Posterior vena cava (tissue), 2 donors: ENCODE results near the gene FBXO41. TPM values are rescaled to one million over a fixed set of nuclear protein-coding genes. Genes with fewer than 3 reads are reported as not detected.

Experiments
- DNase-seq: peaks from one replicate; pipeline ENCODE4 v3.0.0-alpha.2; 2020; ENCODE audit warnings: low spot score
- intact Hi-C, 2 donors: fragments of 100-400 bp; cut with DNase I; formaldehyde crosslinking; loops; one replicate each; pipeline versions ENCODE4 v1.14.1 to v1.14.2; 2022 to 2023
- long read RNA-seq, 2 donors: library from polyadenylated mRNA; unstranded; transcript quantifications; one replicate each; pipeline ENCODE4 v2.0.0, GENCODE V29; 2020 to 2021
- total RNA-seq, 2 donors: library from RNA; stranded (reverse); fragmentation: NEBNext Ultra II Directional; extraction: Animal tissue kit (Norgen Biotek cat#: 25700); gene quantifications; one replicate each; pipeline ENCODE4 v1.2.1, GENCODE V29; 2021
- donor health status: DM: yes; HTN: yes; CAD: no.
- donor health status: DM: yes; HTN: yes; CAD: no.

FBXO41 gene, protein sequence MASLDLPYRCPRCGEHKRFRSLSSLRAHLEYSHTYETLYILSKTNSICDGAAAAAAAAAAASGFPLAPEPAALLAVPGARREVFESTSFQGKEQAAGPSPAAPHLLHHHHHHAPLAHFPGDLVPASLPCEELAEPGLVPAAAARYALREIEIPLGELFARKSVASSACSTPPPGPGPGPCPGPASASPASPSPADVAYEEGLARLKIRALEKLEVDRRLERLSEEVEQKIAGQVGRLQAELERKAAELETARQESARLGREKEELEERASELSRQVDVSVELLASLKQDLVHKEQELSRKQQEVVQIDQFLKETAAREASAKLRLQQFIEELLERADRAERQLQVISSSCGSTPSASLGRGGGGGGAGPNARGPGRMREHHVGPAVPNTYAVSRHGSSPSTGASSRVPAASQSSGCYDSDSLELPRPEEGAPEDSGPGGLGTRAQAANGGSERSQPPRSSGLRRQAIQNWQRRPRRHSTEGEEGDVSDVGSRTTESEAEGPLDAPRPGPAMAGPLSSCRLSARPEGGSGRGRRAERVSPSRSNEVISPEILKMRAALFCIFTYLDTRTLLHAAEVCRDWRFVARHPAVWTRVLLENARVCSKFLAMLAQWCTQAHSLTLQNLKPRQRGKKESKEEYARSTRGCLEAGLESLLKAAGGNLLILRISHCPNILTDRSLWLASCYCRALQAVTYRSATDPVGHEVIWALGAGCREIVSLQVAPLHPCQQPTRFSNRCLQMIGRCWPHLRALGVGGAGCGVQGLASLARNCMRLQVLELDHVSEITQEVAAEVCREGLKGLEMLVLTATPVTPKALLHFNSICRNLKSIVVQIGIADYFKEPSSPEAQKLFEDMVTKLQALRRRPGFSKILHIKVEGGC
- total RNA-seq = 1 to 10 TPM; 1.4 to 1.8 TPM
- long read RNA-seq, donor 1, partial matches to known transcripts = 0 of 1 reads
- long read RNA-seq, donor 1, other reads (novel, unspliced or antisense) = 1 of 1 reads
- long read RNA-seq, donor 2, partial matches to known transcripts = 1 of 1 reads
- long read RNA-seq, donor 2, other reads (novel, unspliced or antisense) = 0 of 1 reads

DNA sequence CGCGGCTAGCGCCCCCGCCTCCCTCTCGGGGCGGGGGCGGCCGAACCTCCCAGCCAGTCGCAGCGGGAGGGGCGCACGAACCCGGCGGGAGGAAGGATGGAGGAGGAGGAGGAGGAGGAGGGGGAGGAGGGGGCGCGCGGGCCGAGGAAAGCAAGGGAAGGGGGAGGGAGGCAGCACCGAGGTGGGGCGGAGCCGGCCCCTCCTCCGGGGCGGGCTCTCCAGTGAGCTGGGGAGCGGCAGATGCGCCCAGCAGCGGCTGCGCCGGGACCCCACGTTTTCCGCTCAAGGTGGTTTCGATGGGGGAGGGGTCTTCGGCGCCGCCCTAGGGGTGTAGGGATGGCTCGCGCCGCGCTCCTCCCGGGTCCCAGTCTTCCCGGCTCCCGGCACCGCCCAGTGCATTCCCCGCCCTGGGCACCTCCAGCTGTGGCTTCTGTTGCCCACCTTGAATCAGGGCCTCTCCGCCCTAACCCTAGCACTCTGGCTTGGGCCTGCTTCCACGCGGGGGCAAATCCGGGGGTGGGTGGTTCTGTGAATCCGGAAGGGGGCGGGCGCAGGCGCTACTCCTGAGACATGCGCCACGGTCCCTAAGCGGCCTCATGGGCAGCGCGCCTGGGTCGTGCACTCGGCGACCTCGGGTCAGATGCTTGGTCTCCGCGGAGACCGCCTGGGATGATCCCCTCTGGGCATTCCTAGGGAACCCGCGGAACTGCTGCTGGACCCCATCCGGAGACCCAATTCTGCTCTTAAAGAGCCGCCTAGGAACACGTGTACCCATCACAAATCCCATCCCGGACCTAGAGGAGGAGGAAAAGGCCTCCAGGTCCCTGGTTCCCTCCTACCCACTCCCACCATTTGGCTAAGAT, at the start of gene FBXO41:
TSS of gene FBXO41 (minus strand) at position 183 of the 863 bp plus-strand sequence. CDS start 14,848 bp downstream, outside the sequence.
- intact Hi-C loops = no loop called here
- DNase-seq = no peak

DNA sequence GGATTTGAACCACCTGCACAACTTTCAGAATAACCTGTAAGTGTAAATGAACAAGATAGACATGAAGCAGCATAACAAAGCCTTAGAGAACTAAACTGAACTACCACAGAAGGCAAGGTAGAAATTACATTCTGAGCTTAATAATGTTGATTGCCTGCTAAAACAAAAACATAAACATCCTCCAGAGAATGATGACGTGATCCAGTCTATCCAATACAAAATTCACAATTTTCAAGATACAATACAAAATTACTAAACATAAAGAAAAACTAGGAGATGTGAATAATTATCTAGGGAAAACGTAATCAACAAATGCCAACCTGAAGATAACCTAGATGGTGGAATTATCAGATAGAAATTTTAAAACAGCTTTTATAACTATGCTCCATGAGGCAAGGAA, 49.8 kb upstream of the FBXO41 start:
- no peak for DNase-seq
- intact Hi-C loops = no loop called here

DNA sequence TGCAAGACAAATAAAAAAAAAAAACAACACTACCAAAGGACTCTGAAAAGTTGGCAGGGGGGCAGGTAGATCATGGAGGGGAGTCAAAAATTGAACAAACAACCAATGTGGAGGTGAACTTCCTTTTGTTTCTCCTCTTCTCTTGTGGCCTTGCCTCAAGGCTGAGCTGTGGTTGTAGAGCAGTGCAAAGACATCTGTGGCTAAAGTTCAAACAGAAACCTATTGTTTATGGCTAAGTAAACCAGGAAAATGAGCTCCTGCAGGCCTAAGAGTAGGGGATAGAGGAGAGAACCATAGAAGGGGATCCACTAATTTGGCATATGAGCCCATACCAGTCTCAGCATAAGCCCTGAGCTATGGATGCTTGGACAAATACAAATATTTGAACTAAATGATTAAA, 49.3 kb upstream of the FBXO41 start:
- intact Hi-C loops = no loop called here
- DNase-seq = no peak

DNA sequence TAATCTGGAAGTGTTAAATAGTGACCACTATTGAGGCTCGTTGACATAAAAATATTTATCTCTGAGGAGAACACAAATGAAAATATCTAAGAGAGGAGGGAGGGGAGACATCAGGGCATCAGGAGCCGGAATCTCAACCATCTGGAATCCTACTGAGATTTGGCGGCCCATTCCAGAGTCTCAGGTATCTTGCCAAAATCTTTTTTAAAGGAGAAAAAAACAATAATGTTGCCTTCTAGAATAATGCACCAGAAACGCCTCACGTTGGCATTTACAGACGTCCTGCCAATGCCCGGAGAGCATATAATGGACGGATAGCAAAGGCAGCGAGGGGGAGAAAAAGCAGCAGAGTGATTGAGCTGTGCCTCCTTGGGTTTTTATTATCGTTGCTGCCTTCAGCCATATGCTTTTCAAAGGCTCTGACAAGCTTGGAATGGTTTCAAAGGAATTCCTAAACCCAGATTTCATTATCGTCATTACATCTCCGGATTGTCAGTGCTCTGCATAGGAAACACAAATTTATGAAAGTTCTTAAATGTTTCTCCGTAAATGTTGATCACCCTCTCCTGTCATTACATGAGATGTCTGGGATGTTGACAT, 39.9 kb upstream of the FBXO41 start:
- intact Hi-C loops = no loop called here
- no peak for DNase-seq

DNA sequence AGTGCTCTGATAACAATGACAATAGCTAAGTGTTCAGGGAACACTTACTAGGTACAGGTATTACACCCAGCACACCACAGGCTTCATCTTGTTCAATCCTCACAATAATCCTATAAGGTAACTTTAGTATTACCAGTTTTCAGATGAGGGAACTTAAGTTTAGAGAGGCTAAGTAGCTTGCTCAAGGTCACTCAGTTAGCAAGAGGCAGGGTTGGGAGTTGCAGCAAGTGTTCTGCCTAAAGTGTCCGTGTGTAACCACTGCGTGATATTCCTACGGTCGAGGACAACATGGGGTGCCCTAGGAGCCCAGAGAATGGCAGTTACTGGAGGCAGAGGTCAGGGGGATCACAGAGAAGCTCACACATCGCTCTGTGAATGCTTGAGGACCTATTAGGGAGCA, 39.3 kb upstream of the FBXO41 start:
- intact Hi-C loops = no loop called here
- DNase-seq = no peak

DNA sequence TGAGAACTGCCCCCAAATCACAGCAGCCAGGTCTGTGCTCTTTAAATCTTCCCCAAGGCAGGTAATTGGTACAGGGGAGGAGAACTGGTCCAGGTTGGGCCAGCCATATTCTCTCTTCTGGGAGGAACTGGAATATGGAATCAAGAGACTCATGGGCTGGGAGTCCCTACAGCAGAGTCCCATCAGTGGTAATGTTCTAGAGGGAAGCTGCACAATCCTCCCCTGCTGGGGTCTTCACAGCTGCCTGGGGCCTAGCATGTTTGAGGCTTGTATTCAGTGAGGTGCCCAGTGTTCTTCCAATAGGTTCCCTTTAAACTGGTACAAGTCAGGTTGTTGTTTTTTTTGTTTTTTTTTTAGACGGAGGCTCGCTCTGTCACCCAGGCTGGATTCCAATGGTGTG, 30.2 kb upstream of the FBXO41 start:
- no peak for DNase-seq
- intact Hi-C loops = no loop called here

DNA sequence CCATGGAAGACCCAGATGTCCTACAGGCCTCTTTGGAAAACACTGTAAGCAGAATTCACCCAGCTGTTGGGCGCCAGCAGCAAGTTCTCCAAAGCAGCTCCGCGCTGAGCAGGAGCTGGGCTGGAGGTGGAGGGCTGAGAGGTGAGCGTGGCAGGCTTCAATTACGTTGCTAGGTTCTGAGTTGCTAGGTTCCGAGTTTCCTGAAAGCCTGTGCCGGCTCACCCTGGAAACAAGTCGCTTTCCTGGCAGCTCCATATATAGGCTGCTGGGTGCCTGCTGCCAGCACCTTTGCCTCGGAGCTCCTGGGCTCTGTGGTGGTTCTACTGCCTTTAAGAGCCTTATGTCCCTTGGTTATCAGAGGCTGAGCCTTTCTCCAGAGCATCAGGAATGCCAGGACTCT, 23.4 kb upstream of the FBXO41 start:
- DNase-seq = no peak
- intact Hi-C loops = no loop called here

DNA sequence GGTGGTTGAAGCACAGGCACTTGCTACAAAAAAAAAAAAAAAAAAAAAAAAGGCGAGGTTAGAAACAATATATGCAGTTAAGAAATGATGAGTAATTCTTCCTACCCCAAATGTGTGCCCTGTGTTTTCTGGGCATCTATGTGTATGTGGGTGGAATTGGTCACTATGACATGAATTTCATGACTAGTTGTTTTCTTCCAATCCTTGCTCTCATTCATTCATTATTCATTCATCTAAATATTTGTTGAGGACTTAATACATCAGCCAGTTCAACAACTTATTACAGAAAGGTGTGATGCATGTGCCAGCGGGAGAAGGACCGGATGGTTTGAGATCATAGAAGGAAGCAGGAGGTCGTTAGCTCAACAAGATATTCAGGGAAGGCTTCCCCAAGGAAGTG, 17.4 kb upstream of the FBXO41 start:
- intact Hi-C loops = no loop called here
- DNase-seq = no peak

DNA sequence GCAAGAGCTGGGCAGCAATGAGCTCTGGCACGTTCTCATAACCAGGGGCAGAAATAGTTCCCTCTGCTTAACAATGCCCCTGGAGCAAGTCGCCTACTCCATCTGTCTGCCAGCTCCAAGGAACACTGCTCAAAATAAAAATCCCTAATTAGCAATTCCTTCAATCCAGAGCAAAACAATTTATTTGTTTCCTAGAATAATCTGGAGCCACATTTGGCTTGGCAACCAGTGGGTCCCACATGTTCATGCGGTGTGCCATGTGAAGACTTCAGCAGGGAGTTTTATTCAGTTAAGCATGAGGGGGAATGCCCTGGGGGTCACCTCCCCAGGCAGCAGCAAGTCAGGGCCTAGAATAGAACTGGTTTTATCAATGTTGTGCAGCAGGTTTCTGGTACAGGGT, 16.6 kb upstream of the FBXO41 start:
- intact Hi-C loops = no loop called here
- no peak for DNase-seq

DNA sequence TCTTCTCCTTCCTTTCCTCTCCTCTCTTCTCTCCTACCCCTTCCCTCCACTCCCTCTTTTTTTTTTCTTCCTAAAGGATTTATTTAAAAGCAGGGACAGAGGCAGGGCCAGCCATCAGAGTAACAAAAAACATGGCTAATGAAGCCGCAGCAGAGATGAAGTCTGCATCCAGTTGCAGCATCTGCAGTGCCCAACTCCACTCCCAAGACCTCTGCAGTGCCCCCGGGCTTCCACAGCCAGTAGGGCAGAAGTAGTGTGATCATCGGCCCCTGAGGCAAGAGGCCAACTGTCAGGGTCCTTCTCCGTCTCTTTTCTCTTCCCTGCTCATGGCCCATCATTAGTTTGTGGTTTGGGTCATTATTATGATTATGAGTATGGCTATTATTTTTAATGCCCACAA, 13.3 kb upstream of the FBXO41 start:
- DNase-seq = no peak
- intact Hi-C loops = no loop called here

DNA sequence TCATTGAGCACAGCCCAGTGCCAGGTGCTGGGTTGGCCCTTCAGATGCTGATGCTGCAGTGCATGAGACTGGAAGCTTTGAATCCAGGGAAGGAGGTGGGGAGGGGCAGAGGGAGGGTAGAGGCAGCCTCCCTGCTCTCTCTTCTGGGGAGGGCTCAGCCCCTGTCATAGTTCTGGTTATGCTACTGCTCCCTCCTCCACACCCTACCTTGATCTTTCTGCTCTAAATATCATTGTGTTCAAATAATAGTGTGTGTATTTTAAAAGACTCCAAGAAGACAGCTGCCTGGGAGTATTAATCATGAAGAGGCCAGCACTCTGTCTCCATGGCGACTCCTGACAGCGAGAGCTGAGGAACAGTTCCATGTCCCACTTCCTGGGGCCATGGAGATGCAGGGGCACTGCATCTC, 12.9 kb upstream of the FBXO41 start:
- intact Hi-C loops = no loop called here
- no peak for DNase-seq

DNA sequence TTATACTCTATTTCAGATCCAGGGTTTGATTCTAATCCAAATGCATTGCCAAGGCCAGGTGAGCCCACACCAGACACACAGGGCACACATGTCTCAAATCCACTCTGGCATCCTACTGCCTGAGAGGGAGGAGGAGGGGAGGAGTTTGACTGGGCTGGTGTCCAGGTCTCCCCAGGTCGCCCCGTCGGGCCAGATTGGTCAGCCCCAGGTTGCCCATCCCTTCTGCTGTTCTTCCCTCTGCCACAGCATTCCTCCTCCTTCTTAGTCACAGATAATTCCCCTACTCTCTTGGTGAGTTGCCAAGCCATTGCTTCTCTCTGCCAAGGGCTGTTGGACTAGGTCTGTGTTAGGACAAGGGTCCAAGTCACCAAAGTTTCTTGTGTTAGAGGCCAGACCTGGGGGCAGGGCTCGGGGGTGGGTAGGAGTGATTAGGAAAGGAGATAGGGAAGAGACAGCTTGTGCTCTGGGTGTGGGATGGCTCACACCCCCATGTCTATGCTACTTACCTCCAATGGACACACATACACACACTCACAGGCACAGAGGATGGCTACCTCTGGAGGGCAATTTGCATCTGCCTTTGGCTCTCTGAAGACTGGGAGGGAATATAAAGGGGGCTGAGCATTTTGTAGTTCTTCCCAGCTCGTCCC, 11.6 kb upstream of the FBXO41 start:
- DNase-seq = no peak
- intact Hi-C loops = no loop called here

DNA sequence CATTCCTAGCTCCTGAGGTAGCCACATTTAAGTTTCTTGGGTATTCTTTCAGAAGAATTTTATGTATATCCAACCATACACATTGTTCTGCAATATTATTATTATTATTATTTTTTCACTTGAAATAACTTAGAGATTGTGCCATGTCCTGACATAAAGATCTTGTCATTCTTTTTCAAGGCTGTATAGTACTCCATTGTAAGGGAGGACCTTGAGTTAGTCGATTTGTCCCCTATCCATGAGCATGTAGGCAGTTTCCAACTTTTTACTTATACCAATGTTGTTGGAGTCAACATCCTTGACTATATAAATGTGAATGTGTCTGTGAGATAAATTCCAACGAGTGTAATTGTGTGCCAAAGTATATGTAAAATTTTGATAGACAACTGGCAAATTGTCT, 10.0 kb upstream of the FBXO41 start:
- intact Hi-C loops = no loop called here

DNA sequence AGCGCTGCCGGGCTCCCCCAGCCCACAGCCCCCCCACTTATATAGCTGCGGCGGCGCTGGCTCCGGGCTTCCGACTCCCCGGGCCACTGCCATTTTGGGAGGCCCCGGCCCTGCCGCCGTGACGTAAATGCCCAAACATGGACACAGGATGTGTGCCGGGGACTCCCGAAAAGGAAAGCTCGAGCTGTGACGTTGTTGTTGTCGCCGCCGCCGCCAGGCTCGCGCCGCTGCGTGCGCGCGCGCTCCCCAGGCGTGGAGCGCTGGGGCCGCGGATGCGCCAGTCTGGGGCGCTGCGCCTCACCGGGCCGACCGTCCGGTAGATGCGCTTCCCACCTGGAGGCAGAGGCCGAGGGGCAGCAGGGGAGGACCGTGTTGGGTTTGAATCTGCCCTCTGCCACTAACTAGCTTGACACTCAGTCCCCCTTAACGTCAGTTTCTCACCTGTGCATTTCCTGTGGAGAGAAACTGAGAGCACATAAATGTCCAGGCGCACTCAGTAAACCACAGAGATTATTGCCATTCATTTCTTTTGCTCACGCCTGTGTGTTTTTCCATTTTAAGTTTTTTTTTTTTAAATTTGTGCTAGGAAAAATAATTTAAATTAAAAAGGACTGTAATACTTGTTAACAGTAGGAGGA, 9.4 kb upstream of the FBXO41 start, which contains the start of gene EGR4:
TSS of gene EGR4 (minus strand) at position 15 of the 638 bp plus-strand sequence. CDS start 231 bp downstream, outside the sequence.
- intact Hi-C loops = no loop called here
- peak; percentile 91 for DNase-seq

More for the DNA sequence above, 10.0 kb upstream of the FBXO41 start:
- DNase-seq = no peak

DNA sequence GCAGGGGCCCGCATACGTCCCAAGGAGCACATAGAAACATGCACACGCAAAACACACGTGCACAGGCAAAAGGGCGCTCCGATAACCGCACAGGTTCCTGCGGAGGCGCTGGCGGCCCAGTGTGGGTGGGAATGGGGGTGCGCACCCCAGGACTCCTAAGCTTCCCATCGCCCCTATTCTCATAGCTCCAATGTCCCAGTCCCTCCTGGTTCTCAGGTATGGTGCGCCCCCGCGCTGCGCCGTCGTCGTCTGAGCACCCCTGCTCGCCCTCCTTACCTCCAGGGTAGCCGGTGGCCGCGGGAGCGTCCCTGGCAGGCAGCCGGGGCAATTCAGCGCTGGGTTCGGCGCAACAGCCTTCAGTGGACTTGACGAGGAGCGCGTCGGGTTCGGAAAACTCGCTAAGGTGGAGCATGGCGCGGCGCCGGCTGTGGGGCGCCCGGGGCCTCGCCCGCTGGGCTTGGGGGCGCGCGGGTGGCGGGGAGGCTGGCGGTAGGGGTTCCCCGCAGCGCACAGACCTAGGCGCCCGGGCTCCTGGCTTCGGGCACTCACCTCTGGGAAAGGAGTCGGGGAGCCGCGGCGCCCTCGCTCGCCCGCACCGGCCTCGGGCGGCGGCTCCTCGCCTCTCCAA, 8.7 kb upstream of the FBXO41 start:
- intact Hi-C loops = no loop called here

DNA sequence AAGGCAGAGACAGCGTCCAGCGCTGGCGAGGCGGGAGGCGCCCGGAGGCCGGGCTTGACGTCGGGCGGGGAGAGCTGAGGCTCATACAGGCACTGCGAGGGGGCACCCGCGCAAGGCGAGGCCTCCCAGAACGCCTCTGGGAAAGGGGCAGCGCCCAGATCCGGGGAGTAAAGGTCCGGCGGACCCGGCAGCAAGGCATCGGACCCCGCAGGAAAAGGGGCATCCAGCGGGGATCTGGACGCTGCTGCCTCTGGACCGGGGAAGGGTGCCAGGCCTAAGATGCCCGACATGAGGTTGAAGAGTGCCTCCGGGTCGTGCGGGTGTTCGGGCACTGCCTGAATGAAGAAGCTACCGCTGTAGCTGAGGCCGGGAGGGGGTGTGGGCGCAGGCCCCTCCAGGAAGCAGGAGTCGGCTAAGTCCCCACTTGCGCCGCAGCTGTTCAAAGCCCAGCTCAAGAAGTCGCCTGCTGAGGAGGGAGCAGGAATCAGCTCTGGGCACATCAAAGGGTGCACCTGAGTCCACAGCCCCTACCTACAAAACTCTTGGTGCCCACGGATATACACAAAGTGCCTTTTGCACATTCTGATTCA, 8.1 kb upstream of the FBXO41 start:
- intact Hi-C loops = no loop called here
- no peak for DNase-seq

More for the DNA sequence above, 8.7 kb upstream of the FBXO41 start:
- no peak for DNase-seq
